PC-3 (cell line): ENCODE data around the gene FAXC. TPM values are rescaled to one million over a fixed set of nuclear protein-coding genes. Genes with fewer than 3 reads are reported as not detected.

Experiments
- ATAC-seq: fragments of 200-7000 bp; cut with Tn5 transposase; 2 replicates; pipeline ENCODE4 v1.9.1; 2020; ENCODE audit warnings: mild to moderate bottlenecking, moderate library complexity
- BruUV-seq: library from RNA; stranded (reverse); fragments of 400-500 nt; replicated peaks from 2 replicates; lab custom pipeline; 2021; lab: Mats Ljungman, UMichigan
- CTCF ChIA-PET: fragments of 300-600 bp; sonication (Branson Sonifier 250); formaldehyde crosslinking; loops from one replicate; lab custom pipeline; 2022; ENCODE audit warnings: antibody characterized with exemption; lab: Charles Lee
- POLR2A ChIA-PET: fragments of 300-600 bp; sonication (Branson Sonifier 250); formaldehyde crosslinking; loops from one replicate; lab custom pipeline; 2022; ENCODE audit warnings: antibody characterized with exemption; ENCODE audit not compliant: unreplicated experiment; lab: Charles Lee
- DNase-seq: peaks from one replicate; pipeline ENCODE4 v3.0.0-alpha.2; 2015
- H2AFZ ChIP-seq: fragments of 300-600 bp; sonication (generic); 2 replicates; pipeline ENCODE4 v1.6.0; 2016; ENCODE audit warnings: antibody characterized with exemption, low read length
- H3F3A ChIP-seq: fragments of 300-600 bp; sonication (generic); one replicate; pipeline ENCODE4 v1.6.0; 2017; ENCODE audit warnings: antibody characterized with exemption, low read length, control low read depth, mild to moderate bottlenecking; ENCODE audit not compliant: unreplicated experiment
- H3K27ac ChIP-seq: fragments of 300-600 bp; sonication (generic); 2 replicates; pipeline ENCODE4 v1.5.1; 2016; ENCODE audit warnings: mild to moderate bottlenecking, low read length
- H3K27me3 ChIP-seq: fragments of 300-600 bp; sonication (generic); 2 replicates; pipeline ENCODE4 v1.6.1; 2016; ENCODE audit warnings: low read length, mixed read lengths
- H3K36me3 ChIP-seq: fragments of 300-600 bp; sonication (generic); 2 replicates; pipeline ENCODE4 v1.6.1; 2016; ENCODE audit warnings: low read depth, mixed run types, low read length, mixed read lengths
- H3K4me1 ChIP-seq: fragments of 300-600 bp; sonication (generic); 2 replicates; pipeline ENCODE4 v1.5.1; 2016; ENCODE audit warnings: low read length; ENCODE audit not compliant: insufficient read depth
- H3K4me2 ChIP-seq: fragments of 300-600 bp; sonication (generic); 2 replicates; pipeline ENCODE4 v1.6.0; 2016; ENCODE audit warnings: low read length
- H3K4me3 ChIP-seq: fragments of 300-600 bp; sonication (generic); 2 replicates; pipeline ENCODE4 v1.5.1; 2016; ENCODE audit warnings: mild to moderate bottlenecking, low read length, mixed read lengths
- H3K79me2 ChIP-seq: fragments of 300-600 bp; sonication (generic); 2 replicates; pipeline ENCODE4 v1.6.1; 2017; ENCODE audit warnings: low read length, mixed read lengths
- H3K9ac ChIP-seq: fragments of 300-600 bp; sonication (generic); 2 replicates; pipeline ENCODE4 v1.6.0; 2016; ENCODE audit warnings: mild to moderate bottlenecking, low read length
- H3K9me2 ChIP-seq: fragments of 300-600 bp; sonication (generic); replicated peaks from 2 replicates; pipeline ENCODE4 v1.6.1; 2016; ENCODE audit warnings: mixed run types, low read length, mixed read lengths
- H3K9me3 ChIP-seq: fragments of 300-600 bp; sonication (generic); 2 replicates; pipeline ENCODE4 v1.6.1; 2016; ENCODE audit warnings: low read length, mixed read lengths
- H4K20me1 ChIP-seq: fragments of 300-600 bp; sonication (generic); 2 replicates; pipeline ENCODE4 v1.6.1; 2016; ENCODE audit warnings: low read length, mixed read lengths
- EZH2 ChIP-seq: fragments of 300-600 bp; sonication (generic); IDR thresholded peaks from one replicate; pipeline ENCODE4 v1.6.1; 2017; ENCODE audit warnings: antibody characterized with exemption, mild to moderate bottlenecking, low read length; ENCODE audit not compliant: unreplicated experiment
- EZH2phosphoT487 ChIP-seq: fragments of 300-600 bp; sonication (generic); IDR thresholded peaks from 2 replicates; pipeline ENCODE4 v1.6.1; 2018; ENCODE audit warnings: mild to moderate bottlenecking, antibody characterized with exemption, low read length, borderline replicate concordance
- intact Hi-C: fragments of 100-400 bp; cut with micrococcal nuclease; formaldehyde crosslinking; loops from 2 replicates; pipeline ENCODE4 v1.9.0; 2023
- total RNA-seq: library from RNA; depleted of rRNA; stranded (reverse); fragments of >200 nt; gene quantifications from 2 replicates; pipeline ENCODE4 v1.2.3, GENCODE V29; 2014
- TF ChIP-seq, protein P1 (sequence below): fragments of 300-600 bp; sonication (generic); conservative IDR thresholded peaks from 2 replicates; pipeline ENCODE4 v1.5.1; 2017; ENCODE audit warnings: antibody characterized with exemption, low read depth, mild to moderate bottlenecking, low read length

FAXC gene
- total RNA-seq, 1 experiment from 2014 or later: 3.9 TPM

- TF ChIP-seq EZH2 (no peak), EZH2phosphoT487 (no peak)
- TF ChIP-seq, protein P1, sequence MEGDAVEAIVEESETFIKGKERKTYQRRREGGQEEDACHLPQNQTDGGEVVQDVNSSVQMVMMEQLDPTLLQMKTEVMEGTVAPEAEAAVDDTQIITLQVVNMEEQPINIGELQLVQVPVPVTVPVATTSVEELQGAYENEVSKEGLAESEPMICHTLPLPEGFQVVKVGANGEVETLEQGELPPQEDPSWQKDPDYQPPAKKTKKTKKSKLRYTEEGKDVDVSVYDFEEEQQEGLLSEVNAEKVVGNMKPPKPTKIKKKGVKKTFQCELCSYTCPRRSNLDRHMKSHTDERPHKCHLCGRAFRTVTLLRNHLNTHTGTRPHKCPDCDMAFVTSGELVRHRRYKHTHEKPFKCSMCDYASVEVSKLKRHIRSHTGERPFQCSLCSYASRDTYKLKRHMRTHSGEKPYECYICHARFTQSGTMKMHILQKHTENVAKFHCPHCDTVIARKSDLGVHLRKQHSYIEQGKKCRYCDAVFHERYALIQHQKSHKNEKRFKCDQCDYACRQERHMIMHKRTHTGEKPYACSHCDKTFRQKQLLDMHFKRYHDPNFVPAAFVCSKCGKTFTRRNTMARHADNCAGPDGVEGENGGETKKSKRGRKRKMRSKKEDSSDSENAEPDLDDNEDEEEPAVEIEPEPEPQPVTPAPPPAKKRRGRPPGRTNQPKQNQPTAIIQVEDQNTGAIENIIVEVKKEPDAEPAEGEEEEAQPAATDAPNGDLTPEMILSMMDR: no peak
- Histone ChIP-seq H3K4me1 (no peaks in the 10 kb centered on the region), H3K4me3 (no peak overlapping the region), H3K36me3 (no peaks in the 10 kb centered on the region), H3K4me2 (no peak overlapping the region), H3K27ac (no peak overlapping the region), H3F3A (no peaks in the 10 kb centered on the region), H3K9me3 (no peaks in the 10 kb centered on the region), H3K79me2 (no peaks in the 10 kb centered on the region), H4K20me1 (no peaks in the 10 kb centered on the region), H3K27me3 (no peaks in the 10 kb centered on the region), H3K9ac (no peak overlapping the region), H3K9me2 (no peaks in the 10 kb centered on the region), H2AFZ (no peak overlapping the region)
- DNase-seq: no peak
- CTCF ChIA-PET: no interaction called here
- intact Hi-C loops: no loop called here
- POLR2A ChIA-PET: no interaction called here
- no TSS peak for BruUV-seq
- ATAC-seq: no peak
Measured at GRCh38 chr6:99289701-99290100, 59.8 kb downstream of the FAXC start.

DNA sequence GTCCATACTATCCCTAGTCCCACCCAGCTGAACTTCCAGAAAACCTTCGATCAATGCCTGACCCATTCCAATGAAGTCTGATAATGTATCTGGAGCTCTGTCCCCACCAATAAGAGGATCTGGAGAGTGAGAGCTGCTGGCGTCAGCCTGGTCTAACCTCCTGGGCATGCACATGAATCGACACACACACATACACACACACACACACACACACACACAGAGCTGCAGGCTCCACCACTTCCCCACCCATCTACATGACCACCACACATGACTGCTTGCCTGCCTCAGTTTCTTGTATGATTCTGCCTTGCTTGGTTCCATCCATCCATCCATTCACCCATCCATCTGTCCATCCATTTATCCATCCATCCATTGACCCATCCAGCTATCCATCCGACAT, 60.8 kb downstream of the FAXC start:
- POLR2A ChIA-PET: no interaction called here
- no peak overlapping the region for H2AFZ ChIP-seq
- no peak overlapping the region for H3K4me3 ChIP-seq
- no peaks in the 10 kb centered on the region for H3F3A ChIP-seq
- no TSS peak for BruUV-seq
- no peaks in the 10 kb centered on the region for H3K36me3 ChIP-seq
- no peaks in the 10 kb centered on the region for H3K79me2 ChIP-seq
- H3K4me1 ChIP-seq: no peaks in the 10 kb centered on the region
- no peak for TF ChIP-seq EZH2
- TF ChIP-seq, protein P1: no peak
- no peak for TF ChIP-seq EZH2phosphoT487
- H3K27ac ChIP-seq: no peak overlapping the region
- H3K27me3 ChIP-seq: no peaks in the 10 kb centered on the region
- intact Hi-C loops: no loop called here
- no peak for DNase-seq
- H4K20me1 ChIP-seq: no peaks in the 10 kb centered on the region
- ATAC-seq: no peak
- H3K9ac ChIP-seq: no peak overlapping the region
- H3K4me2 ChIP-seq: no peak overlapping the region
- no peaks in the 10 kb centered on the region for H3K9me3 ChIP-seq
- H3K9me2 ChIP-seq: no peaks in the 10 kb centered on the region
- CTCF ChIA-PET: interaction anchor here (0.6 kb wide), 1 partner anchor 28 kb away, joined by 4 read pairs; no protein-coding TSS in a partner anchor

DNA sequence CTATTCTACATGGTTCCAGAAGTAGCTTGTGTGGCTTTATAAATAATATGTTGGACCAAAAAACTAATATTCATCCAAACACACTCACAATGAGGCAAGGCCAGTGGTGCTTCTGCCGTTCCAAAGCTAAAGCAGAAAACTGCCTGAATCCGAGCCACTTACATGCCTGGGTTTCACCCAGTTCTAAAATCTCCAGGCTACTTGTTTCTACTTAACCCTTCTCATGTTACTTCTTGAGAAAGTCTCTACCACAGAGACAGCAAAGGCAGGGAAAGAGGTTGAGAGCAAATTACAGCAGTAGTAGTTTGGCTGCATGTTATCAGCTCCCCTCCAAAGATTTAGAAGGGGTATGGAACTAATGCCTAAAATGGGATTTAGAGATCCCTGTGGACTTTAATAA, 62.0 kb downstream of the FAXC start:
- no TSS peak for BruUV-seq
- intact Hi-C loops: no loop called here
- POLR2A ChIA-PET: no interaction called here
- Histone ChIP-seq H3K9me2 (no peaks in the 10 kb centered on the region), H3K9ac (no peak overlapping the region), H3K4me2 (no peak overlapping the region), H3K79me2 (no peaks in the 10 kb centered on the region), H3K4me3 (no peak overlapping the region), H3K9me3 (no peaks in the 10 kb centered on the region), H3K27ac (no peak overlapping the region), H2AFZ (no peak overlapping the region), H4K20me1 (no peaks in the 10 kb centered on the region), H3F3A (no peaks in the 10 kb centered on the region), H3K36me3 (no peaks in the 10 kb centered on the region), H3K27me3 (no peaks in the 10 kb centered on the region), H3K4me1 (no peaks in the 10 kb centered on the region)
- TF ChIP-seq EZH2phosphoT487: no peak
- TF ChIP-seq, protein P1: no peak
- TF ChIP-seq EZH2: no peak
- DNase-seq (no peak), ATAC-seq (no peak)
- CTCF ChIA-PET: no interaction called here
